C4-2B (cell line): Measurements from ENCODE around the gene RALGAPA2.

Experiments used
- CTCF ChIP-seq: fragments of 450-650 bp; conservative IDR thresholded peaks from 2 replicates; pipeline ENCODE4 v1.5.1; 2017; ENCODE audit warnings: mild to moderate bottlenecking
- ZFX ChIP-seq: fragments of 450-650 bp; IDR thresholded peaks from 2 replicates; pipeline ENCODE4 v1.6.1; 2017

GRCh38 chr20:20734475-20734948 lies 22.1 kb upstream of the RALGAPA2 start:
- no peak for TF ChIP-seq CTCF
- no peak for TF ChIP-seq ZFX
